Prostate gland (tissue), 2 donors: ENCODE measurements around the gene TPRA1.

Source experiments
- POLR2A ChIP-seq: fragments of 450-650 bp; IDR thresholded peaks from one replicate; pipeline ENCODE4 v1.6.1; 2016; ENCODE audit warnings: antibody characterized with exemption, mild to moderate bottlenecking
- POLR2AphosphoS5 ChIP-seq: sonication (generic); formaldehyde crosslinking; IDR thresholded peaks from one replicate; pipeline ENCODE4 v1.6.1; 2017; ENCODE audit warnings: antibody characterized with exemption
- TF ChIP-seq, protein P1 (sequence below), 4 experiments: fragments of 200-600 bp in 2 of 4; fragments of 450-650 bp in 2 of 4; sonication (generic) in 2 of 4; IDR thresholded peaks; 1 replicate in 3 of 4; 2 replicates in 1 of 4; pipeline ENCODE4 v1.5.1; 2016 to 2019; ENCODE audit warnings: antibody characterized with exemption in 4 of 4, mild to moderate bottlenecking in 2 of 4, moderate library complexity in 2 of 4

DNA sequence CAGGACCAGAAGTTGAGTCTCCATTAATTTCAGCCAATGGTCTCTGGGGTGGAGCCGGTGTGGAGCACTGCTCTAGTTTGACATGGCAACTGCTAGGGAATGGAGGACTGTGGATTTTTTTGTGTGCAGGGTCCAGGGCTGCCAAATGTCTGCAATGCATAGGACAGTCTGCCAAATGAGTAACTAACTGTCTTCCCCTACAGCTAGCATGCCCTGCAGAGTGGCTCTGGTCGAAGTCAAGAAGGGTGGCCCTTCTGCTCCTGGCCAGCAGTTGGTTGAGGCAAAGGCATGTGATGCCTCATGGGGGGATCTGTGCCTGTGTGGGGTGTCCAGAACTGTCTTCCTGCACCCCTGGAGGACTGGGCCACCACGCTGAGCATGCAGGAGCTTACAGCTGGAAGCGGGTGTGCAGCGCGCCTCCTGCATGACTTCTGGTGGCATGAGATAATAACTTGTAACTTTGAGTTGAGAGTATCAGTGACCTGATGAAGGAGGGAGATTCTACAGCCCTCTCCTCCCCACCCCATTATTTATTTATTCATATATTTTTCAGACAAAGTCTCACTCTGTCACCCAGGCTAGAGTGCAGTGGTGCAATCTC lies 4.6 kb downstream of the TPRA1 start:
- TF ChIP-seq, protein P1, sequence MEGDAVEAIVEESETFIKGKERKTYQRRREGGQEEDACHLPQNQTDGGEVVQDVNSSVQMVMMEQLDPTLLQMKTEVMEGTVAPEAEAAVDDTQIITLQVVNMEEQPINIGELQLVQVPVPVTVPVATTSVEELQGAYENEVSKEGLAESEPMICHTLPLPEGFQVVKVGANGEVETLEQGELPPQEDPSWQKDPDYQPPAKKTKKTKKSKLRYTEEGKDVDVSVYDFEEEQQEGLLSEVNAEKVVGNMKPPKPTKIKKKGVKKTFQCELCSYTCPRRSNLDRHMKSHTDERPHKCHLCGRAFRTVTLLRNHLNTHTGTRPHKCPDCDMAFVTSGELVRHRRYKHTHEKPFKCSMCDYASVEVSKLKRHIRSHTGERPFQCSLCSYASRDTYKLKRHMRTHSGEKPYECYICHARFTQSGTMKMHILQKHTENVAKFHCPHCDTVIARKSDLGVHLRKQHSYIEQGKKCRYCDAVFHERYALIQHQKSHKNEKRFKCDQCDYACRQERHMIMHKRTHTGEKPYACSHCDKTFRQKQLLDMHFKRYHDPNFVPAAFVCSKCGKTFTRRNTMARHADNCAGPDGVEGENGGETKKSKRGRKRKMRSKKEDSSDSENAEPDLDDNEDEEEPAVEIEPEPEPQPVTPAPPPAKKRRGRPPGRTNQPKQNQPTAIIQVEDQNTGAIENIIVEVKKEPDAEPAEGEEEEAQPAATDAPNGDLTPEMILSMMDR (IDR thresholded peaks at IDR 0.05) = no peak
- TF ChIP-seq POLR2A (no peak), POLR2AphosphoS5 (no peak)
